ELR (cell line): ENCODE measurements around the gene AXIN1.
"Not testable (repeated sequence)": the region's sequence is repeated elsewhere in the genome, so short reads cannot be mapped to it uniquely, and the experiment has no call there.

ENCODE experiments used
- DNase-seq: peaks from one replicate; pipeline ENCODE4 v3.0.0-alpha.2; 2015; ENCODE audit warnings: low read depth

AXIN1 gene

GRCh38 chr16:352547-353403 lies at the start of gene AXIN1:
Gene AXIN1, minus strand, starts transcription at chr16:352723. Its CDS starts 5,698 bp downstream, at chr16:347025.
- peak; percentile 95 for DNase-seq

DNA sequence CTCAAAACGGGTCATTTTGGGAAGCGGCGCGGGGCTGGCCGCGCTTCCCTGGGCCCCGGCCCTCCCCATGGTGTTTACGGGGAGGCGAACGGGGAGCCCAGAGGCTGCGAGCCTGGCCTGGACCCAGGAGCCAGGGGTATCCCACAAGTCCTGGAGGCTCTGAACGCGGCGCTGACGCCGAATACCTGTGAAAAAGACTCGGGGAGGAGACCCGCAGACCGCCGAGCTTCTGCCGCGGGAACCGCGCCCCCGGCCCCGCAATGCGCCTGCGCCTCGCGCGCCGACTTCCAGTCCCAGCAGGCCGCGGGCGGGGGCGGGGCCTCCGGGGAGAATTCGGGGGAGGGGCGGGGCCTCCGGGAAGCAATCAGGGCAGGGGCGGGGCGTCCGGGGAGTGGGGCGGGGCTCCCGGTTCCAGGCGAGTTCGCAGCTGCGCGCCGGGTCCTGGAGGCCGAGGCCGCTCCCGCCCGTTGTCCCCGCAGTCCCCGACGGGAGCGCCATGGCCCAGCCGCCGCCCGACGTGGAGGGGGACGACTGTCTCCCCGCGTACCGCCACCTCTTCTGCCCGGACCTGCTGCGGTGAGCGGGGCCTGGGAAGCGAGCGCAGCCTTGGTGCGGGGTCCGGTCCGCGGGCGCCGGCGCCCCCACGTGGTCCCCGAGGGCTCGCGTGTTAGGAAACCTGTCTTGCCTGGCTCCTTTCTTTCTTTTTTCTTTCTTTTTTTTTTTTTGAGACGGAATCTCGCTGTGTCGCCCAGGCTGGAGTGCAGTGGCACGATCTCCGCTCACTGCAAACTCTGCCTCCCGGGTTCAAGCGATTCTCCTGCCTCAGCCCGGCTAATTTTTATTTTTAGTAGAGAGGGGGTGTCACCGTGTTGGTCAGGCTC lies 49.2 kb upstream of the AXIN1 start, which contains the start of gene DECR2:
DECR2 (plus strand) TSS at position 418 of the 881 bp plus-strand sequence; CDS start at position 497, 79 bp downstream.
- DNase-seq, result peak; percentile 86

DNA sequence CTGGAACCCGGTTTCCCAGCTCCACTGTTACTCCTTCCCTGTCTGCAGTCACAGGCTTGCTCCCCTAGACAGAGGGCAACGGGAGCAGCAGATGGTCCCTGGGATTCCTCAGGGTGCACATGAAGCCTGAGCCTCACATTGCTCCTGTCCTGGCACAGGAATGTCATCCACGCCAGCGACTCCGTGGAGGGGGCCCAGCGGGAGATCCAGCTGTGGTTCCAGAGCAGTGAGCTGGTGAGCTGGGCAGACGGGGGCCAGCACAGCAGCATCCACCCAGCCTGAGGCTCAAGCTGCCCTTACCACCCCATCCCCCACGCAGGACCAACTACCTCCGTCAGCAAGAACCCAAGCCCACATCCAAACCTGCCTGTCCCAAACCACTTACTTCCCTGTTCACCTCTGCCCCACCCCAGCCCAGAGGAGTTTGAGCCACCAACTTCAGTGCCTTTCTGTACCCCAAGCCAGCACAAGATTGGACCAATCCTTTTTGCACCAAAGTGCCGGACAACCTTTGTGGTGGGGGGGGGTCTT lies 47.6 kb upstream of the AXIN1 start:
- no peak for DNase-seq

- DNase-seq, result no peak
Measured at GRCh38 chr16:399340-400019, 47.0 kb upstream of the AXIN1 start.

DNA sequence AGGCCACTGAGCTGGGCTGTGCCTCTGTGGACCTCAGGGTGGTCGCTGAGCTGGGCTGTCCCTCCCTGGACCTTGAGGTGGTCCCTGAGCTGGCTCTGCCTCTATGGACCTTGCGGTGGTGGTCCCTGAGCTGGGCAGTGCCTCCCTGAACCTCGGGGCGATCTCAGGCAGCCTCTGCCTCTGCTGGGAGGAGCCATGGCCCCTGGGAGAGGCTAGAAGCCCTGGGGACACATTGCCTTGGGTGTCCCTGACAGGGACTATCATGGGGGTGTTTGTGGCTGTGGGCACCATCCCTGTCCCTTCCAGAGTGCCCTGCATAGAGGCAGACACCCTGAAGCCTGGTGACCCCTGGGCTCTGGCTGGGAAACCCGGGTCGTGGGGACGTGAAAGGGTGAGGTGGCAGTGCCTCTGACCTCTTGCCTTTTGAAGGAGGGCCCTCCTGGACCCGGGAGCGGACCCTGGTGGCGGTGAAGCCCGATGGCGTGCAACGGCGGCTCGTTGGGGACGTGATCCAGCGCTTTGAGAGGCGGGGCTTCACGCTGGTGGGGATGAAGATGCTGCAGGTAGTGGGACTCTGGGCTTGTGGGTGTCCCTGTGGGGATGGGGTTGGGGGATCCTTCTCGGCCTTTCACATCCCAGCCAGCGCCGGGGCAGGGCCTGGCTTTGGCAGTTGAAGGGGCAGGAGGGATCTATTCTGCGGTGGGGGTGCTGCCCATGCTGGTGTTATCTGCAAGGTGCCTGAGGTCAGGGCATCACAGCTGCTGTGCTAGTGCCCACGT lies 46.2 kb upstream of the AXIN1 start:
- DNase-seq, result no peak

GRCh38 chr16:397736-398332 lies 45.3 kb upstream of the AXIN1 start:
- peak; percentile 78 for DNase-seq

GRCh38 chr16:397135-397661 lies 44.7 kb upstream of the AXIN1 start, which contains the start of gene NME4:
Gene NME4, plus strand, starts transcription at chr16:397199. Its CDS starts 24 bp downstream, at chr16:397223.
- DNase-seq, result peak; percentile 54

DNA sequence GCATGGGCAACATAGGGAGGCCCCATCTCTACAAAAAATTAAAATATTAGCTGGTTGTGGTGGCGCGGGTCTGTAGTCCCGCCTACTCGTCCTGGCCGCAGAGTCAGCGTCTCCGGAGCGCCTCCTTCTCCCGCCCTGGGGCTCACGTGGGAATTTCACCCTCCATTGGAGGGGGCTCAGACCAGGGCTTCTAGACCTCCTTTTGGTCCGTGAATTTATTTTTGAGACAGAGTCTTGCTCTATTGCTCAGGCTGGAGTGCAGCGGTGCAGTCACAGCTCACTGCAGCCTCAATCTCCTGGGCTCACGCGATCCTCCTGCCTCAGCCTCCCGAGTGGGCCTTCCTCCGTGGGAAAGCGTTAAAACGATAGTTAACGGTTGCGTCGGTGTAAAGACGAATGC lies 44.1 kb upstream of the AXIN1 start:
- DNase-seq, result peak; percentile 72

GRCh38 chr16:396199-396598 lies 43.7 kb upstream of the AXIN1 start:
- no peak for DNase-seq

GRCh38 chr16:392450-393030 lies 40.0 kb upstream of the AXIN1 start:
- no peak for DNase-seq

DNA sequence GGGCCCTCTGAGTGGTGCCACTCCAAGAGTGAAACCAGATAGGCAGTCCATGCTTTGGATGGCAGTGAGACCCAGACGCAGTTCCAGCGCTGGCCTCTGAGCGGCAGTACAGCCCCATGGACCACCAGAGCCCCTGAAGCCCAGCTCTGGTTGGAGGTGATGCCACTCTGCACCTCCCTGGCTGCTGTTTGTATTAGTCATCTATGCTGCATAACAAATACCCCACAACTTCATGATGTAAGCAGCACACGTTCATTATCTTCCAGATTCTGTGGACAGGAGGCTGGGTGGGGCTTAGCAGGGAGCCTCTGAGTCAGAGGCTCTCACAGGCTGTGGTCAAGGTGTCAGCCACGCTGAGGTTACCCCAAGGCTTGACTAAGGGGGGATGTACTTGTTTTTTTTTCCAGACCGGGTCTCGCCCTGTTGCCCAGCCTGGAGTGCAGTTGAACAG lies 39.4 kb upstream of the AXIN1 start:
- peak; percentile 94 for DNase-seq

- DNase-seq, result no peak
Measured at GRCh38 chr16:389352-389751, 36.8 kb upstream of the AXIN1 start.

DNA sequence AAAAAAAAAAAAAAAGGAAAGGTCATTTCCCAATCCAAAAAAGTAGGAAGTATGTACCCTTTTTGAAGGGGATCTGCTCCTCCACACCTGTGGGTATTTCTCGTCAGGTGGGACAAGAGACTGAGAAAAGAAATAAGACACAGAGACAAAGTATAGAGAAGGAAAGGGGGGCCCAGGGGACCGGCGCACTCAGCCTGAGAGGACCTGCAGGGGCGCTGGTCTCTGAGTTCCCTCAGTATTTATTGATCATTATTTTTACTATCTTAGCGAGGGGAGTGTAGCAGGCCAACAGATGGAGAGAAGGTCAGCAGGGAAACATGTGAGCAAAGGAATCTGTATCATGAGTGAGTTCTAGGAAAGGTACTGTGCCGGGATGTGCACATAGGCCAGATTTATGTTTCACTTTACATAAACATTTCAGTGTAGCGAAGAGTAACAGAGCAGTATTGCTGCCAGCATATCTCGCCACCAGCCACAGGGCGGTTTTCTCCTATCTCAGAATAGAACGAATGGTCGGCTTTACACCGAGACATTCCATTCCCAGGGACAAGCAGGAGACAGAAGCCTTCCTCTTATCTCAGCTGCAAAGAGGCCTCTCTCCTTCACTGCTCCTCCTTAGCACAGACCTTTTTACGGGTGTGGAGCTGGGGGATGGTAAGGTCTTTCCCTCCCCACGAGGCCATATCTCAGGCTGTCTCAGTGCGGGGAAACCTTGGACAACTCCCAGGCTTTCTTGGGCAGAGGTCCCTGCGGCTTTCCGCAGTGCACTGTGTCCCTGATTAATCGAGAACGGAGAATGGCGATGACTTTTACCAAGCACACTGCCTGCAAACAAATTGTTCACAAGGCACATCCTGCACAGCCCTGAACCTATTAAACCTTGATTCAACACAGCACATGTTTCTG lies 35.5 kb upstream of the AXIN1 start:
- DNase-seq, result not testable (repeated sequence)

DNA sequence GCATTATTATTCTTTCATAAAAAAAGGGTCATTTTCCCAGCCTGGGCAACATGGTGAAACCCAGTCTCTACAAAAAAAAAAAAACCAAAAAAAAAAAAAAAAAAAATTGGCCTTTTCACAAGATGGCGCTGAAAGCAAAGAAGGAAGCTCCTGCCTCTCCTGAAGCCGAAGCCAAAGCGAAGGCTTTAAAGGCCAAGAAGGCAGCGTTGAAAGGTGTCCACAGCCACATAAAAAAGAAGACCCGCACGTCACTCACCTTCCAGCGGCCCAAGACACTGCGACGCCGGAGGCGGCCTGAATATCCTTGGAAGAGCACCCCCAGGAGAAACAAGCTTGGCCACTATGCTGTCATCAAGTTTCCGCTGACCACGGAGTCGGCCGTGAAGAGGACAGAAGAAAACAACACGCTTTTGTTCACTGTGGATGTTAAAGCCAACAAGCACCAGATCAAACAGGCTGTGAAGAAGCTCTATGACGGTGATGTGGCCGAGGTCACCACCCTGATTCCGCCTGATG lies 34.2 kb upstream of the AXIN1 start:
- DNase-seq, result no peak

DNA sequence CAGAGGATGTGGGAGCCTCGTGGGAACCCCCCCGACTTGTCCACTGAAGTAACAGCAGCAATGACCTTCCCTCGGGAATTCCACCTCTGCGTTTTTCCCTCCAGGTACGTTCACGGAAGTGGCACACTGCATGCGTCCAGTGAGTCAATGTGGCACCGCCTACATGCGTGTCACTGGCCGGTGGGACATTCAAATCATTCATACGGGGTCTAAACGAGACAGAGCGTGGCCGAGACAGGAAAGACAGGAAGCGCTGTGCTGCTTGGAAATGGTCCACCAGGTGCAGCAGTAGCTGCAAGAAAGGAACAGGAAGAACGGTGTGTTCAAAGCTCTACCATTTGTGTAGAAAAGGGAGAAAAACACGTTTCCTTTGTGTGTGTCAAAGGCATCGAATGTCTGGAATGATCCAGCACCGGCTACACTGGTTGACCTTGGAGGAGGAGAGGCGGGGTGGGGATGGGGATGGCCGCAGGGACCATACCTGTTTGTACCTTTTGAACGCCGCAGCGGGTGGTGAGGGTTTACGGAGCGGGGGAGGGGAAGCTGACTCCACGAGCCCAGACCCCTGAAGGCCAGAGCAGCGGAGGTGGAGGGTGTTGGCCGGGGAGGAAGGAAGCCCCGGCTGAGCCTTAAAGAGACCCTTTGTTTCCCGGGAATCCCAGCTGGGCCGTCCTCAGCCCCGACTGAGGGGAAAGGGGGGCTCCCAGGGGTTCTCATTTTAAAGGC lies 31.0 kb upstream of the AXIN1 start:
- no peak for DNase-seq

GRCh38 chr16:381789-382717 lies 29.5 kb upstream of the AXIN1 start, which contains the start of gene PGAP6:
Gene PGAP6, minus strand, starts transcription at chr16:381978. Its CDS starts 157 bp downstream, at chr16:381821.
- peak; percentile 68 for DNase-seq
